GM21619 (cell line): ENCODE data around the gene CREB3L1.
A peak's percentile ranks its signal among the peaks of the same experiment; 100 is the strongest.

Source experiments
- ATAC-seq: cut with Tn5 transposase; IDR thresholded peaks from one replicate; pipeline ENCODE4 v1.9.1; 2021; ENCODE audit not compliant: unreplicated experiment

CREB3L1 gene

GRCh38 chr11:46342239-46342638 lies 64.8 kb downstream of the CREB3L1 start:
- ATAC-seq, result no peak

DNA sequence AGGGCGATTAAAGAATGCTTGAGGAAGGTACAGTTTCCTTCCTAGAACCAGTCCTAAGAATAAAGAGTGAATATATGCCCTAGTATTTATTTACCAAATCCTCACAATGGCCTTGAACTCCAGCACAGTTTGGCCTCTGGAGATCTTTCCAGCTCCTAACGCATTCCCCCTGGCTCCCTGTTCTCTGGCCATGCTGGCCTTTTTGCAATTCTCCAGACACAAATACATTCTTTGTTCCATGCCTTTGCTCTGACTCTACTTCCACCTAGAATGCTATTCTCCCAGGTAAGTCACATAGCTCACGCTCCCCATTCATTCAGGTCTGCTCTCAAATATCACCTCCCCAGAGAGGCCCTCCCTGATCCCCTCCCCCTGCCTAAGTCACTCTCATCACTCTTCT lies 66.1 kb downstream of the CREB3L1 start:
- ATAC-seq, result no peak

- ATAC-seq, result no peak
Measured at GRCh38 chr11:46345131-46345597, 67.7 kb downstream of the CREB3L1 start.

GRCh38 chr11:46345881-46346484 lies 68.5 kb downstream of the CREB3L1 start:
- no peak for ATAC-seq

DNA sequence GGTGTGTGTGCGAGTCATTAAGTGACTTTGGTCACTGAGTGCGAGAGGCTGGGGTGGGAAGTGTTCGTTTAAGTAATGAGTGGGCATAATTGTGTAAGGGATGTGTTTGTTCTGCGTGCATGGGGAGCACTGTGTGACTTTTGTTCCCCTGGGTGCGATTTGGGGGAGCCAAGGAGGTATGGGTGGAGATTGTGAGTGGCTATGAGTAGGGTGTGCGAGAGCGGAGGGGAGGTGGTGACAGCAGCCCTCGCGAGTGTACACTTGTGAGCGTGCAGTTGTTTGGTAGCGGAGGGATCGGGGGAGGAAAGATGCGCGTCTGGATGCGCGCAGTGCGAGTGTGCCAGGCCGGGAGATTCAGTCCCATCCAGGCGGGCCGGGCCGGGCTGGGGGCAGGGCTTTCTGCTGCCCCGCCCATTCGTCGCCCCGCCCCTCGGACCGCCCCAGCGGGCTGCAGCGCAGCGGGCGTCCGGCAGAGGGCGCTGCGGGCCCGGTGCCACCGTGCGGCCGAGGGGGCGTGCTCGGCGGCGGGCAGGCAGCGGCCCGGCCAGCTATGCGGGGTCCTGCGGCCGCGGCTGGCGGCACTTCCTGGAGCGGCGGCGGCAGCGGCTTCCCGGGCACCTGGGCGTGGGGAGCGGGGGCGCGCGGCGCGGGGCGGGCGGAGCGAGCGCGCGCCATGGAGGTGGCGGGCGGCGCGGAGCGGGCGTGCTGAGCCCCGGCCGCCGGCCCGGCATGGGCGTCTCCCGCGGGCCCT lies 69.6 kb downstream of the CREB3L1 start, which contains the start of gene DGKZ:
DGKZ (plus strand) TSS at position 578 of the 751 bp plus-strand sequence. CDS start 197 bp downstream, outside the sequence.
- ATAC-seq, result peak; percentile 53

DNA sequence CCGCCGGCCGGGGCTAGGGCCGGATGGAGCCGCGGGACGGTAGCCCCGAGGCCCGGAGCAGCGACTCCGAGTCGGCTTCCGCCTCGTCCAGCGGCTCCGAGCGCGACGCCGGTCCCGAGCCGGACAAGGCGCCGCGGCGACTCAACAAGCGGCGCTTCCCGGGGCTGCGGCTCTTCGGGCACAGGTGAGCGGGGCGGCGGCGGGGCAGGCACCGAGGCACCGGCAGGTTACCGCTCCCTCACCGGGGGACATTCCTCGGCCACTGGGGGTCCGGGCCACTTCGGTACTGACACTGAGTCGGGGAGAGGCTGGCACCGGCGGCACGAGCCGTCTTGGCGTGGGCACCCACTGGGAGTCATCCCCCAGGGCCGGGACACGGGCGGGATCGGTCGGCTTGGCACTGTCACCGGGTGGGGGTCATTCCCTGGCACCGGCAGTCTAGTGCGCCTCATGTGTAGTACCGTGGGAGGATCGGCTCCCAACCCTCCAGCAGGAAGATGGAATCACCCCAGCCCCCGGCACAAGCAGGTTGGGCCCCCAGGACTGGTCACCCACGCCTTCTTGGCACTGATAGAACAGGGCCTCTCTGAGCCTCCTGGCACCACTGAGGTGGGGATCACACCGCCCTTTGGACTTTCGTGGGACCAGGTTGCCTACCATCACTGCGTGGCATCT lies 70.3 kb downstream of the CREB3L1 start:
- peak; percentile 1 for ATAC-seq

DNA sequence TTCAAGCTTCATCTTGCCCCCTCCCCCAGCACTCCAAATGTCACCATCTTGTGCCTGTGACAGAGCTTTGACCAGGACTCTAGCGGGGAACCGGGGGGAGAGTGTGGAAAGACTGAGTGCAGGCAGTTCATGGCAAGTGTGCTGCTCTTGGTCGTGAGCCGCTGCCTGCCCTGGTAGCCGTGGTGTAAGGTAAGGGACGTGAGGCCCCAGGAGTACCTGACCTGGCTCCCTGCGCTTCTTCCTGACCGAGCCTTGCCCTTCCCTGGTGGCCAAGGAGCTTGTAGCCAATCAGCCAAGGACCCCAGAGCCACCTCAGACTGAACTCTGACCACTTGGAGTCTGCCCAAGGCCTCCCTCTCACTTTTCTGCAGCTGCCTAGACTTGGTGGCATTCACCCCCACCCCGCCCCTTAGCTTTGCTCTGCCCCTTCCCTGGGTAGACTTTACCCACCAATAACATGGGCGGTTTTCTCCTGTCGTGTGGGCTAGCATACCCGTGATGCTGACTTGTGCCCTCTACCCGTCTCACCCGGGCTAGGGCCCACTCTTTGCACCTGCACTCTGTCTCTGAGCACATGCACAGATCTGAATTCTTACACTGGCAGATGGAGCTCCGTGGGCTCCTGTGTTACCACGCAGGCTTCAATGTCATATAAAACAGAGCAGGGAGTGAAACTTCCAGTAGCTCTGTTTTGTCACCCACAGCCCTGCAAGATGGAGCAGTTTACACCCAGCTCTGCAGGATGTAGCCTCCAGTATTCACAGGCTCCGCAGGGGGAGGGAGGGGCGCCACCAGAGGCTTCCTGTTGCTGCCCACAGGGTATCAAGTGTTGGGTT lies 71.3 kb downstream of the CREB3L1 start:
- no peak for ATAC-seq

- no peak for ATAC-seq
Measured at GRCh38 chr11:46350695-46351094, 73.2 kb downstream of the CREB3L1 start.

- ATAC-seq, result no peak
Measured at GRCh38 chr11:46351148-46351547, 73.7 kb downstream of the CREB3L1 start.

DNA sequence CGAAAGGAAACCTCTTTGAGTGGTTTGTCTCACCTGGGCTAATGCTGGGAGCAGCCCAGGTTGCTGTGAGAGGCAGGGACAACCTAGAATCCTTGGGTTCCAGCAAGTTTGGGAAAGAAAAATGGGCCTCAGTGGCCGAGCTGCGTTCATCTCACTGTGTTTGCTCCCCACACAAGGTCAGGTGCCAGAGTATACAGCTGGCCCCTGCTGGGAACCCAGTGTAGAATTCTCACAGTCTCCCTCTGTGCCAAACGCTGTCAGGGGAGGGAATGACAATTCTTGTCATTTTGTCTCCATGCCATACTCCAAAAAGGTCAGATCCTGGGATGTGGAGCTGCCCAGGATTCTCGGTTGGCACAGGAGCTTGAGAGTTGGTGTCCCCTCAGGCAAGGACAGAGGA lies 74.1 kb downstream of the CREB3L1 start:
- no peak for ATAC-seq

DNA sequence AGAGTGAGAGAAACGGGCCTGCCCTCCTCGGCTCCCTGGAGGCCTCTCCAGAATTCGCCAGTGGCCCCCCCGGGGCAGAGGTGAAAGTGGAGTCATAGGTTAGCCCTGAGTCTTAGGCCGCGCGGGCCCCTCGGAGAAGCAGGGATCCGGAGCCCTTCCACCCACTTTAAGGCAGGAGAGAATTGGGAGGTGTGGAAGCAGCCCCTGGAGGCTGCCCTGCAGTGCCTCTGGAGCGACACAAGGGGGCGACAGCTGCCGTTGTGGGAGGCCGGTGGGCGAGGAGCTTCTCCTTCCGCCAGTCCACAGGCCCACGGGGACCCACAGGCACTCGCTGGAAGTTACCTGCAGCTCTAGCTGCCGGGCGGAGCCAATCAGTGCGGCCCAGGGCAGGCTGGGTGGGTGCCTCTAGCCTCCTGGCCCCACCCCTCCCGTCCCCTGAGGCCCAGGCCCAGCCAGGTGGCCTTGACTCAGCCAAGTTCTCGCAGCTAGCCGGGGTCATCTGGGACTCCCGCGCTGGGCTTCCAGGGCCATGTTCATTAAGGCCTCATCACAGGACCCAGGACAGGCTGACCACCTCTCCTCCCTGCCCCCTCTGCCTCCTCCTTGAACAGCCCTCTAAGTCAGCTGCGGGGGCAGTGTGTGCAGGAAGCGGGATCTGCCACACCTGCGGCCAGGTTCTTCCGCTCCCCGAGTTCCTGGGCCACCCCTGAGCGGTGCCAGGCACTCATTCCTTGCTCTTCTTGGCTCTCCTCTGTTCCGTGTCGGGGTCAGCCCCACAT lies 74.8 kb downstream of the CREB3L1 start:
- no peak for ATAC-seq

DNA sequence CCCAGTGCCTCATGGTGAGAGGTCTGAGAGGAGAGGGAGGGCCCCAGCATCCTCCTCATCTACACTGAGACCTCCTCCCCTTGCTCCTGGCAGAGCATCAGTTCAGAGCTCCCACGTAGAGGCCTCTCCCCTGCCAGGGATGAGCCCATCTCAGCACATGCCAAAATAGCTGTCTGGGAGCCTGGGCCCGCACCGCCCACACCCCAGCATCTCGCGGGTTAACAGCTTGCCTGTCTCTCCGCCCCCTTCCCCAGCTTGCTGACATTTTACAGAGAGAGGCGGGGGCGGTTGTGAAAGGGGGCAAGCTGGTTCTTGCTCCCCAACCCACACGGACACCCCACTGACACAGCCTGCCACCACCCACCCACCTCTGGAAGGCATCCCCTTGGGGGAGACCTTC lies 76.2 kb downstream of the CREB3L1 start:
- no peak for ATAC-seq

DNA sequence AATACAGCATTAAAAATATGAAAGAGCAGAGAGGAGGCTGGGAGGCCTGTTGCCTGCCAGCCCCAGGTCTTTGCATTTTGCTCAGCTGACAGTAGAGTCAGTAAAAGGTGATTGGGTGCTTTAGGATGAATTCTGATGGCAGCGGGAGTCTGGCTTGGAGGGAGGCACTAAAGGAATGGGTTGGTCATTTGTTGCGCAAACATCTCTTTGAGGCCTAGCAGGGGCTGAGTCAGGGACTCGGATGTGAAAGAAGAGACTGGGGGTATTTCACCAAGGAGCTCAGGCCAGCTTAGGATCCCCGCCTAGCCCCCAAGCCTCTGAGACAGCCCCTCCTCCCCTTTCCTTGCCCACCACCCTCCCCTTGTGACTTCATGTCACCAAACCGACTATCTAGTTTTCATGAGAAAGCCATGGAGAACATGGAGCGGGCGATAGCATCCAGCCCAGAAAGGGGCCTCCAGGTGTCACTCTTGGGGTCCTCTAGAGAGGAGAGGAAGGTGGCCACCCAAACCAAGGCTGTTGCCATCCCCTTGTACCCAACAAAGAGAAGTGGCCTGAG lies 79.5 kb downstream of the CREB3L1 start:
- no peak for ATAC-seq

DNA sequence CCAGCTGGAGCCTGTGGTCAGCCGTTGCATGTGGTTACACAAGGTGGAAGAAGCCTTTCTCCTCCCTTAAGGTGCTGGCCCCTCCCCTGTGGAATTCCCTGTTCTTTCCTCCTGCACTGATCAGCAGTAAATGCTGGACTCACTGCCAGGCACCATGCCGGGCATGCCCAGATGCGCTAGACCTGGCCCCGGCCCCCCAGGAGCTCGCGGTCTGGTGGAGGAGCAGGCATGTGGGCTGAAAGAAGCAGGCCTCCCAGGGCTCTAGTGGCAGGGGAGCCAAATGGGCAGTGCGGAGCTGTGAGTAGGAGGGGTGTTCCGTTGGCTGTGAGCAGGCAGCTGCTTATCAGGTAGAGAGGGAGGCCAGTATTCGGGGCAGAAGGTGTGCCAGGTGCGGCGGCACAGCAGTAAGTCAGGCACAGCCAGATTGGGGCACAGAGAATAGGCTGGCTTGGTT lies 80.0 kb downstream of the CREB3L1 start:
- no peak for ATAC-seq

DNA sequence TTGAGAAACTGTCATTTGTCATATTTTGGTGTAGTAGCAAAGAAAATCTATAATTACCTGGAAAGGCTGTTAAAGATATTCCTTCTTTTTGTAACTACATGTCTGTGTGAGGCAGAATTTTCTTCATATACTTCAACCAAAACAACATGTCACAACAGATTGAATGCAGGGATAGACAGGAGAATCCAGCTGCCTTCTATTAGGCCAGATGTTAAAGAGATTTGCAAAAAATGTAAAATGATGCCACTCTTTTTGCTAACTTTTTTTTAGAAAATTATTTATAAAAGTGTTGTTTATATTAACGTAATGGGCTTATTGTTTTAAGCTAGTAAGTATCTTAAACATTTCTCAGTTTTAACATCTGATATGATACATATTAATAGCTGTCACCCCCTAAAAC lies 82.5 kb downstream of the CREB3L1 start:
- no peak for ATAC-seq

DNA sequence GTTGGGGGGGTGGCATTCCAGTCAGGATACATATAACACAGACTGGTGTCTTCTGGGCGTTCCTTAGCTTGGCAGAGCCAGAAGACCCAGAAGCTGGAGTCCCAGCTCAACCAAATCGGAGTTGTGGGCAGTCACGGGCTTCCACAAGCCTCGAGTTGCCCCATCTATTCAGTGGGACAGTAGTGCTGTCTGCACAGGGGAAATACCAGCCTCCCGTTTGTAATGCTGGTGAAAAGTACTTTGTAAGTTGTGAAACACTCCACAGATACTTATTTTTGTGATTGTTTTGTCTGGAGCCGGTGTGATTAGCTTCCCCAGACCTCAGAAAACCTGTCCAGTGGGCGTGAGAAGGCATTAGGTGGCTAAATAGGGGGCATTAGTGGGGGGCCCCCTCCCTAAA lies 83.4 kb downstream of the CREB3L1 start:
- peak; percentile 15 for ATAC-seq

DNA sequence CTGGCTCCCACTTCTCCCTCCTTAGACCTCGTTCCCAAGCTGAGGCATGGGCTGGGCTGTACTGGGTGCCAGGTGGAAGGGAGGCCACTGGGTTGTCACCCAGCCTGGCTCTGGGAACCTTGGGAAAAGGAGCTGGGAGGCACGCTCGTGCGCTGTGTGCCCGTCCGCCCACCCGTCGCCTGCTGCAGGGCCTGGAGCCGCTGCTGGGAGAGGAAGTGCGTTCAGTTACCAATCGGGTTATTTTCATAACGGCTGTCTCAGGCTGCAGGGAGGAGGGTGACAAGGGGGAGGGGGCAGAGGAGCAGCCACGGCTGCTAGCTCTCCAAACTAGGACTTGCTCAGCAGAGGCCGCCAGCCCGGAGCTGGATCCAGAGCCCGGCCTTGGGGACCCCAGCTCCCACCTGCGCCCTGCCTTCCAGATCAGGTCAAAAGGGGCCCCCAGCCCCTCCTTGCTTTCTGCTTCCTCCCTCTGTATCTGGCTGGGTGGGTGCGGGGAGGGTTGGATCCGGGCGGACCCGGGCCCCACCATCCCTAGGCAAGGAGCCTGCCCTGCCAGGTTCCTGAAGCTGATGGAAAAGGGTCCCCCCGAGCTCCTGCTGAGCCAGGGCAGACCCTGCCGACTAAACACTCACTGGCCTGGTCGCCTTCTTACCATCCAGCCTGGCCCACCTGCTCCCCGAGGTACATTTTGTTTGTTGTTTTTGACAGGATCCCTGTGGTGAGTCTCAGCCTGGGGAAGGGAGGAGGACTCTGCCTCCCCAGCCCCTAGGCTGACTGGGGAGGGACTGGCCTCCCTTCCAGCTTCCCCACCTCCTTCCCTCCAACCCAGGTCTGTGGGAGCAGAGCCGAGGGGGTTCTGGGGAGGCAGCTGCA lies 84.1 kb downstream of the CREB3L1 start:
- peak; percentile 95 for ATAC-seq

- ATAC-seq, result no peak
Measured at GRCh38 chr11:46362156-46363030, 84.9 kb downstream of the CREB3L1 start.
